Astrocyte of the cerebellum (primary cell): ENCODE measurements around the gene CDH15.

Experiments
- DNase-seq: peaks from one replicate; pipeline ENCODE4 v3.0.0-alpha.2; 2011; ENCODE audit warnings: low read depth
- H3K4me3 ChIP-seq: 2 replicates; pipeline ENCODE4 v1.5.1; 2011; ENCODE audit warnings: mild to moderate bottlenecking, low read depth, low read length, moderate library complexity
- in situ Hi-C: cut with HindIII; loops from 2 replicates; pipeline ENCODE4 v1.10.0; 2017; ENCODE audit warnings: low sequenced_read_pairs
- TF ChIP-seq, protein P1 (sequence below): IDR thresholded peaks from 2 replicates; pipeline ENCODE4 v1.5.1; 2012; ENCODE audit warnings: low read length, low read depth, moderate library complexity, mild to moderate bottlenecking; ENCODE audit errors: missing control alignments

Gene CDH15

DNA sequence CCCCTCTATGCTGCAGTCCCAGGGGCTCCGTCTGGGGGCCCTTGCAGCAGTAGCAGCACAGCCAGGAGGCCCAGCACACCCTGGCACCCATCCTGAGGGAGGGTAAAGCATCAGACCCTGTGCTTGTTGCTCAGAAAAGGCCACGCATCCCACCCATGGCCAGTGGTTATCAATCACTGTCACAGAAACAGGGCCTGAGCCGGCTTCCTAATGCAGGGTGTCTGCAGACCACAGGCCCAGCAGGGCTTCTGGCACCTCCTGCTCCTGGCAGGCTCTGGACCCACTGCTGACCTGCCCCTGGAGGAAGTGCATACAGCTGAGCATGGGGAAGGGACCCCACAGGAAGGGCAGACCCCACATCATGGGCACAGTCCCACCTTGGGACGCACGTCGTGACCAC, 26.9 kb upstream of the CDH15 start:
- no peak for DNase-seq
- no peak overlapping the region for H3K4me3 ChIP-seq
- TF ChIP-seq, protein P1, sequence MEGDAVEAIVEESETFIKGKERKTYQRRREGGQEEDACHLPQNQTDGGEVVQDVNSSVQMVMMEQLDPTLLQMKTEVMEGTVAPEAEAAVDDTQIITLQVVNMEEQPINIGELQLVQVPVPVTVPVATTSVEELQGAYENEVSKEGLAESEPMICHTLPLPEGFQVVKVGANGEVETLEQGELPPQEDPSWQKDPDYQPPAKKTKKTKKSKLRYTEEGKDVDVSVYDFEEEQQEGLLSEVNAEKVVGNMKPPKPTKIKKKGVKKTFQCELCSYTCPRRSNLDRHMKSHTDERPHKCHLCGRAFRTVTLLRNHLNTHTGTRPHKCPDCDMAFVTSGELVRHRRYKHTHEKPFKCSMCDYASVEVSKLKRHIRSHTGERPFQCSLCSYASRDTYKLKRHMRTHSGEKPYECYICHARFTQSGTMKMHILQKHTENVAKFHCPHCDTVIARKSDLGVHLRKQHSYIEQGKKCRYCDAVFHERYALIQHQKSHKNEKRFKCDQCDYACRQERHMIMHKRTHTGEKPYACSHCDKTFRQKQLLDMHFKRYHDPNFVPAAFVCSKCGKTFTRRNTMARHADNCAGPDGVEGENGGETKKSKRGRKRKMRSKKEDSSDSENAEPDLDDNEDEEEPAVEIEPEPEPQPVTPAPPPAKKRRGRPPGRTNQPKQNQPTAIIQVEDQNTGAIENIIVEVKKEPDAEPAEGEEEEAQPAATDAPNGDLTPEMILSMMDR = no peak
- in situ Hi-C loops = loop anchor here (5.0 to 10.0 kb wide), 2 partner anchors 73 to 390 kb away; partner anchors contain the start of gene ZNF778

- in situ Hi-C loops = loop anchor here (10.0 kb wide), 1 partner anchor 391 kb away; no protein-coding TSS in a partner anchor
- DNase-seq = no peak
- TF ChIP-seq, protein P1 = no peak
- no peak overlapping the region for H3K4me3 ChIP-seq
Measured at GRCh38 chr16:89145406-89146161, 26.0 kb upstream of the CDH15 start.

GRCh38 chr16:89146211-89147005, 25.1 kb upstream of the CDH15 start:
- TF ChIP-seq, protein P1 = no peak
- DNase-seq = no peak
- H3K4me3 ChIP-seq = no peak overlapping the region
- in situ Hi-C loops = loop anchor here (10.0 kb wide), 1 partner anchor 392 kb away; no protein-coding TSS in a partner anchor

DNA sequence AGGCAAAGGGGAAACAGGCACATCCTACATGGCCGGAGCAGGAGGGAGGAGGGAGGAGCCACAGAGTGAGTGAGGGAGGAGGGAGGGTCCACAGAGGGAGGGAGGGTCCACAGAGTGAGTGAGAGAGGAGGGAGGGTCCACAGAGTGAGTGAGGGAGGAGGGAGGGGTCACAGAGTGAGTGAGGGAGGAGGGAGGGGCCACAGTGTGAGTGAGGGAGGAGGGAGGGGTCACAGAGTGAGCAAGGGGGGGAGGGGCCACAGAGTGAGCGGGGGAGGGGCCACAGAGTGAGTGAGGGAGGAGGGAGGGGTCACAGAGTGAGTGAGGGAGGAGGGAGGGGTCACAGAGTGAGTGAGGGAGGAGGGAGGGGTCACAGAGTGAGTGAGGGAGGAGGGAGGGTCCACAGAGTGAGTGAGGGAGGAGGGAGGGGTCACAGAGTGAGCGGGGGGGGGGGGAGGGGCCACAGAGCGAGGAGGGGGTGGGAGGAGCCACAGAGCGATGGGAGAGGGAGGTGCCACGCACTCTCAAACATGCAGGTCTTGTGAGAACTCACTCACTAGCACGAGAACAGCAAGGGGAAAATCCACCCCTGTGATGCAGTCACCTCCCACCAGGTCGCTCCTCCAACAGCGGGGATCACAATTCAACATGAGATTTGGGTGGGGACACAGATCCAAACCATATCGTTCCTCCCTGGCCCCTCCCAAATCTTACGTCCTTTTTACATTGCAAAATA, 24.3 kb upstream of the CDH15 start:
- H3K4me3 ChIP-seq = no peak overlapping the region
- TF ChIP-seq, protein P1 = no peak

GRCh38 chr16:89149386-89149785, 22.2 kb upstream of the CDH15 start:
- no peak for DNase-seq
- TF ChIP-seq, protein P1 = no peak
- H3K4me3 ChIP-seq = no peak overlapping the region
- in situ Hi-C loops = loop anchor here (10.0 kb wide), 1 partner anchor 395 kb away; no protein-coding TSS in a partner anchor

More for the DNA sequence above, 24.3 kb upstream of the CDH15 start:
- in situ Hi-C loops = loop anchor here (10.0 kb wide), 1 partner anchor 392 kb away; no protein-coding TSS in a partner anchor
- DNase-seq = no peak

DNA sequence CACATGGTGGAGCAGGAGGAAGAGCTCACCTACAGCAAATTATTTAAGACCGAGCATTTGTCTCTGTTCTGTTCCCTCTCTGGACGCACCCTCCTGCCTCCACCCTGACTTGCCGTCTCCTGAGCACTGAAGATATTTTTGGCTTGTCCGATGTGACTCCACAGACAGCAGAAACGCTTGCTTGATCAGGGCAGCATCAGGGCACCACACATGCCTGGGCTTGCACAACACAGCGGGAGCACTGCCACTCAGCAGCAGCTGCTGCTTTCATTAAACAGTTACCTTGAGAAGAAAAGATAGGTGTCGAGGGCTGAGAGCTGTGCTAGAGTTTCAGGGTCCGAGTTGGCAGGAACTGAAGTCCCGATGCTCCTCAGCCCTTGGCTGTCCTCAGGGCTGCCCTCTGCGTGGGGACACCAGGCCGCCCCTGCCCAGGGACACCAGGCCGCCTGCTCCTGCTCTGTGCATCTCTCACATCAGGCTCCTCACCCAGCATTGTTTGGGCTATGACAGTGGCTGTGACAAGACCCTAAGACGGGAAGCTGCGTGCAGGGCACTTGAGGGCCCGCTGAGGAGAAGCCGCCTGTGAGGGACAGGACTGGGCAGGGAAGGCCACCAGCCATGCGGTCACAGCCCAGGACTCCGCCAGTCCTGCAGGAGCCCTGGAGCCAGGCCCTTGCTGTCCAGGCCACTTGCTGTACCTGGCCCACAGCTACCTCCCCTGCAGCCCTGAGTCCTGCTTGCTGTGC, 21.3 kb upstream of the CDH15 start:
- no peak for DNase-seq
- TF ChIP-seq, protein P1 = no peak
- in situ Hi-C loops = no loop called here

More for the DNA sequence above, 21.3 kb upstream of the CDH15 start:
- no peak overlapping the region for H3K4me3 ChIP-seq
